Erythroblast (primary cell): ENCODE data around the gene AANAT.
A peak's percentile ranks its signal among the peaks of the same experiment; 100 is the strongest.

Experiments
- DNase-seq, 2 experiments: peaks; one replicate each; lab custom pipeline; 2025; lab: John Stamatoyannopoulos, UW
- GATA1 ChIP-seq: IDR thresholded peaks from 2 replicates; pipeline ENCODE4 v1.6.1; 2011; ENCODE audit warnings: low read depth, mild to moderate bottlenecking, control low read depth, low read length, moderate library complexity
- POLR2A ChIP-seq: IDR thresholded peaks from 2 replicates; pipeline ENCODE4 v1.6.1; 2011; ENCODE audit warnings: mild to moderate bottlenecking, low read length

Gene AANAT

DNA sequence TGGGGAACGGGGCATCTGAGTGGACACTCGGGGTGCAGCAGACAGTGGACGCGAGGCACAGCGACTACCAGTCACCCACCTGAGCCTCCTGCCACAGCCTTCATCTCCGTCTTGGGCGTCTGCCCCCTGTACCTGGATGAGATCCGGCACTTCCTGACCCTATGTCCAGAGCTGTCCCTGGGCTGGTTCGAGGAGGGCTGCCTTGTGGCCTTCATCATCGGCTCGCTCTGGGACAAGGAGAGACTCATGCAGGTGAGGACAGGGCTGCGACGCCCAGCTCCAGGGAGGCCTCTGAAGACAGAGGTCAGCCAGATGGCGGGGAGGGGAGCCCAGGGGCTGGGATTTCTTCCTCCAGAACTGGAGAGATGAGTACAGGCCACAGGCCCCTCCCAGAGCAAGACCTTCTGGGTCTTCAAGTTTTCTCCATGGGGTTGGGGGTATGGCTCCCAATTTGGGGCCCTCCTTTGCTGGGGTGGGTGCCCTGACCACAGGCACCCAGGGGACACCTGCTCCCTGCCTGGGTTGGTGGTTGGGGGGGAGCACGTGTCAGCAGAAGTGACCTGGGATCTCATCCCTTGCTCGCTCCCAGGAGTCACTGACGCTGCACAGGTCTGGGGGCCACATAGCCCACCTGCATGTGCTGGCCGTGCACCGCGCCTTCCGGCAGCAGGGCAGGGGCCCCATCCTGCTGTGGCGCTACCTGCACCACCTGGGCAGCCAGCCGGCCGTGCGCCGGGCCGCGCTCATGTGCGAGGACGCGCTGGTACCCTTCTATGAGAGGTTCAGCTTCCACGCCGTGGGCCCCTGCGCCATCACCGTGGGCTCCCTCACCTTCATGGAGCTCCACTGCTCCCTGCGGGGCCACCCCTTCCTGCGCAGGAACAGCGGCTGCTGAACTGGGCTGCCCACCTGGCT lies 1.9 kb downstream of the AANAT start:
- TF ChIP-seq POLR2A (no peak), GATA1 (no peak)
- DNase-seq, result no peak

DNA sequence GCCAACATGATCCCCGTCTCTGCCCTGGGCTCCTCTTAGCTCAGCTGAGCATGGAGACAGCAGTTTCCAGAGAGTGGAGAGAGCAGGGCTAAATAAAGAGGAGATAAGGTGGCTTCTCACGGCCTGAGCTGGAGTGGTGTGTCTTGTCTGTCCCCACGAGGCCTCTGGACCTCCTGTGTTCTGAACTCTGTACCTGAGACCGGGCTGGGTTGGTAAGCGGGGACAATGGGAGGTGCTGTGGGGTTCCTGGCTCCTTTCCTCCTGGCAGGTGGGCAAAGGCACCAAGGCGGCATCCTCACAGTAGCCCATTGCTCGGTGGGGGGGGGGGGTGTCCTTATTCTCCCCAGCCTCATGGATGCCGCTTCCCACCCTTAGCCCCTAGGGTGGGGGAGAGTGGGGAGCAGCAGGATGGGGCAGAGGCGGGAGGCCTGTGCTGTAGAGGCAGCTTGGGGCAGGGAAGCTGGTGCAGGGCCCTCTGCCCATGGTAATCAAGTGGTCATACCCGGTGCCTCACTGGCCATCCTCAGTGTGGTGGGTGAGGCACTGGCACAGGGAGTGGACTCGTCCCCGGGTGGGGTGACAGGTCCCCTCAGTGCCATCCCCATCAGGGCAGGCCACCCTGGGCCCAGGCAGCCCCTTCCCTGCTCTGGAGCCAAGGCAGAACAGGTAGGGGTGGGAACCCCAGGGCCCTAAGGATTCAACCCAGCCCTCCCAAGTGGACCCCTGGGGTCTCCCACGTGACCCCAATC lies 2.8 kb downstream of the AANAT start:
- no peak for TF ChIP-seq GATA1
- TF ChIP-seq POLR2A, result no peak
- no peak for DNase-seq

DNA sequence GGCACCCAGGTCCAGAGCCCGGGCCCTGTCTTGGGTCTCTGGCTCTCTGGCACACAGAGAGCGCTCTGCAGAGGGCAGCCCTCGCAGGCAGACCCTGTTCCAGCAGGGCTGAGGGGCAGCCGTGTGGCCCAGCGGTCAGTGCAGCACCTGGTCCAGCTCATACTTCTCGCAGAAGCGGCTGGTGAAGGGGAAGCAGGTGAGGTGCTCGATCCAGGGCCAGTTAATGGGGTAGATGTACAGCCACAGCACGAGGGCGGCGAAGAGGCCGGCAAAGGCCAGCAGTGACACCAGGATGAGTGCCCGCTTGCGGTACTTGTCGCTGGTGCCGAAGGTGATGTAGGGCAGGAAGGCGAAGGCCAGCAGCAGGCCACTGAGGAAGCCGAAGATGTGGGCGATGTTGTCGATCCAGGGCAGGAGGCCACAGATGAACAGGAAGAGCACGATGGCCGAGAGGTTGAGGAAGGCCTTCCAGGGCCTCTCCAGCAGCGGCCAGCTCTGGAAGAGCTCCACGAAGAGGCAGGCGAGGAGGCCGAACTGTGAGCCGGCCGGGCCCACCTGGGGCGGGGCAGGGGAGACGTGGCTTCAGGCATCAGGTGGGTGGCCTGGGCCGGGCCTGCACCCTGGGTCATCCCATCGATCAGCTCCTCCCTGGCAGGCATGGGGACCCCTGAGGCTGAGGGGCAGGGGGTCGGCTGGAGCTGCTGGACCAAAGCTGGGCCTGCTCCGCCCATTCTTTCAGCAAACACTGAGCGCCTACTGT lies 4.3 kb downstream of the AANAT start:
- TF ChIP-seq POLR2A (no peak), GATA1 (no peak)
- no peak for DNase-seq

DNA sequence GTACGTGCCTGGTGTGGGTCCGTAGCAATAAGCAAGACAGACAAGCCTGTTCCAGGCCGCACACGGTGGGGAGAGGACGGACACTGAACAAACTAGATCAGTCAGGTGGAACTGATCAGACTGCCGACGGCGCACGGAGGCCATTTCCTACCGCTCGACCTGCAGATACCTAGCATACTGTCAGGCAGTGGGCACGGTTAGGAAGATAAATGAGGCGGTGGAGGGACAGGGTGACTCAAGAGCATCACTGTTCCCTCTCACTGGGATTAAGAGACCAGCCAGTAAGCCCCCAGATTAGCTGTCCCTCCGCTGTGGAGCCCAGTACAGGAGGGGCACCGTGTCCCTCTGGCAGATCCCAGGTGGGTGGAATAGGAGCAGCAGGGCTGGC lies 4.8 kb downstream of the AANAT start:
- TF ChIP-seq POLR2A (no peak), GATA1 (no peak)

DNA sequence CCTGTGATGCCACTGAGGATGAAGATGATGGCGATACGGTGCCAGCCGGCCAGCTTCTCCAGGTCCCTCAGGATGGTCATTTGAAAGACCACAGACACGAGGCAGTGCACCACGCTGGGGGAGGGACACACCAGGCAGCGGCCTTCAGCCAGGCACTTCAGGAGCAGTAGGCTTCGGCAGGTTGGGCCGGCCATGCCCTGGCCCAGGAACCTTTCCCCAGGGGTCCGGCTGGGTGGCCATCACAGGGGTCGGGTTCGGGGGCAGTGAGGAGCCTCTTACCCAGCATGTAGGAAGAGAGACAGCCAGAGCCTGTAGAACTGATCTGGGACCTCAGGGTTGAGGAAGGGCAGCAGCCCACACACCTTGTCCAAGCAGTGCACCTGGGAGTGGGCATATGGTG lies 5.3 kb downstream of the AANAT start:
- no peak for DNase-seq

More for the DNA sequence above, 4.8 kb downstream of the AANAT start:
- DNase-seq, result no peak

DNA sequence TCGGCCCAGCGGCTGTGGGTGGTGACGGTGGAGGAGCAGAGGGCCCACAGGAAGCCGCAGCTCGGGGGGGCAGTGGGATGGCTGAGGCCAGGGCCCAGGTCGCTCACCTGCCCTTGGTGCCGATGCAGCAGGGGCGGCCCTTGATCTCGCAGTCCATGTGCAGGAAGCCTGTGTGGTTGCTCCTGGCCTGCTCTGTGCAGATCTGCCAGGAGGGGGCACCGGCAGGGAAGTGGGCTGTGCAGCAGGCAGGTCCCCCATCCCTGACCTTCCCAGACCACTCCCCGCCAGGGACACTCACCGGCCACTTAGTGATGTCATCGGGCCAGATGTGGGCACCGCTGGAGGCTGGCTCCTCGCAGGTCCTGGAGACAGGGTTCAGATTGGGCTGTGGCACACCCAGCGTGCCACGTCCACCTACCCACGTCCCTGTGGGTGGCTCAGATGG lies 6.2 kb downstream of the AANAT start:
- TF ChIP-seq POLR2A (no peak), GATA1 (no peak)
- DNase-seq, result peak in 1 of 2 experiments; percentile 21

More for the DNA sequence above, 5.3 kb downstream of the AANAT start:
- TF ChIP-seq POLR2A (no peak), GATA1 (no peak)

DNA sequence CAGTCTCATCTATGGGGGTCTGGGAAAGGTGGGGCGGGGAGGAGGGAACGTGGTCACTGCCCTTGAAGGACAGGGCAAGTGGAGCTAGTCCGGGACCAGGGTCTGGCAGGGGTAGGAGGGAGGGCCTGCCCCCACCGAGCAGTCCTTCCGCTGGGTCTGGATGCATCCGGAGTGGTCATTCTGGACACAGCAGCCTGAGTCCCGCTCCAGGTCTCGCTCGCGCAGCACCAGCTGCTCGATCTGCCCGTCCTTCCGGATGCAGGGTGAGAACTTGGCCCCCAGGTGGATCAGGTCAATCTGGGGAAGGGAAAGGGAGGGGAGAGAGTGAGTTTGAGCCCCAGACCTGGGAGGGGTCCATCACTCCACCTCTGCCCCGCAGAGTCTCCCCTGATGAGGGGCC lies 6.8 kb downstream of the AANAT start:
- no peak for DNase-seq
- TF ChIP-seq POLR2A (no peak), GATA1 (no peak)

DNA sequence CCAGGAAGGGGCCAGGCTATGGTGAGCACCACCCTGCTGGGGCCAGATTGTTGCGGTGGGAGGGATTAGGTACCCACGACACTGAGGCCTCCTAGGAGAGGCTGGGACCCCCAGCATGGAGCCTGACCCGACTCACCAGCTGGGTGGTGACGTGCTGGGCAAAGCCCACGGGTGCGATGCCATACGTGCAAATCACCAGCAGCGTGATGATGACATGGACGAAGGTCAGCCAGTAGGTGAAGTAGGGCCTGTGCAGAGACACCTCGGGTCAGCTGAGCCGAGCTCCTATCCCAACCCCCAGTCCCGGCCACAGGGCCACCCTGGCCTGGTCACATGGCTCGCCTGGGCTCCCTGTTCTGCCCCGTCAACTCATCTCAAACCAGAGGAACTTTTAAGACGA lies 7.5 kb downstream of the AANAT start:
- TF ChIP-seq POLR2A (no peak), GATA1 (no peak)
- DNase-seq, result no peak

DNA sequence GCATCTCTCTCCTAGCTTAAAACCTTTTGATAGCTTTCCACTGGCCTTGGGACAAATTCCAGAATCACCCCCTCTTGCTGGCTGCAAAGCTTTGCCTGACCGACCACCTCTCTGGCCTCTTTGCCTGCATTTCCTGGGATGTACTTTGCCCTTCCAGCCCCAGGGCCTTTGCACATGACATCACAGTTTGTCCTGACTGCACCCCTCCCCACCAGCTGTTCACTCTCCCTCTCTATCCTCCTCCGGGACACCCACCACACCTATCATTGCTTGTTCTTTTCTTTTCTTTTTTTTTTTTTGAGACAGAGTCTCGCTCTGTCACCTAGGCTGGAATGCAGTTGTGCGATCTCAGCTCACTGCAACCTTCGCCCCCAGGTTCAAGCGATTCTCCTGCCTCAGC lies 7.9 kb downstream of the AANAT start:
- TF ChIP-seq POLR2A (no peak), GATA1 (no peak)
- DNase-seq, result no peak

DNA sequence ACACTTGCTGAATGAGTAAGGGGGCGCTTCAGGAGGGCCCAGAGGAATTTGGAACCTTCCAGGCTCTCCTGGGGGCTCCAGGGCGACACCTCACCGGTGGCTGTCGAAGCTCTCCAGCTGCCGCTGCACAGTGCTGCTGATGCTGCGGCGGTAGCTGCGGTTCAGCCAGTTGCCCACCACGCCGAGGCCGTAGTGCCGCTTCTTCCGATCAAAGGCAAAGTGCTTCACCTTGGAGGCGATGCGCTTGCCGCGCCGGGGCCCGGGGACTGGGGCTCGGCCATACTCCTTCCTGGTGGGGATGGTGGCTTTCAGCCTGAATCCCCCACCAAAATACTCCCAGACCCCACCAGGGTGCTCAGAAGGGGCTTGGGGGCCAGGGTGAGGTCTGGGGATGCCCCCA lies 9.3 kb downstream of the AANAT start:
- no peak for DNase-seq
- TF ChIP-seq POLR2A (no peak), GATA1 (no peak)

DNA sequence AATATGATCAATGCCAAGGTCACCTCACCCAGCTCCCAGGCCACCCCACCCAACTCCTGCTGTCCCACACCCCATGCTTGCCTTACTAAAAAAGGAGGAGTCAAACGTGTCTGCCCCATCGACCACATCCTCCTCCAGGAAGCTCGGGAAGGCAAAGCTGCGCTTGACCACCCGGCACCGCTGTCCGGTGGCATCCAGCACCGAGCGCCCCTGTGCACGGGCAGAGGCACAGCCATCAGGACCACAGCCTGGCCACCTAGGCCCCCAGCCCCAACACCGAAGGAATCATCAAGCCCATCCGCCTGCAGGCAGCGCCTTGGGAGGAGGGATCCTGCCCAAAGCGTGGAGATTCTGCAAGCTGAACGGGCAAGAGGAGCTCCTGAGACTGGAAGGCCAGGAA lies 10.2 kb downstream of the AANAT start:
- TF ChIP-seq GATA1, result no peak
- TF ChIP-seq POLR2A, result no peak
- no peak for DNase-seq

DNA sequence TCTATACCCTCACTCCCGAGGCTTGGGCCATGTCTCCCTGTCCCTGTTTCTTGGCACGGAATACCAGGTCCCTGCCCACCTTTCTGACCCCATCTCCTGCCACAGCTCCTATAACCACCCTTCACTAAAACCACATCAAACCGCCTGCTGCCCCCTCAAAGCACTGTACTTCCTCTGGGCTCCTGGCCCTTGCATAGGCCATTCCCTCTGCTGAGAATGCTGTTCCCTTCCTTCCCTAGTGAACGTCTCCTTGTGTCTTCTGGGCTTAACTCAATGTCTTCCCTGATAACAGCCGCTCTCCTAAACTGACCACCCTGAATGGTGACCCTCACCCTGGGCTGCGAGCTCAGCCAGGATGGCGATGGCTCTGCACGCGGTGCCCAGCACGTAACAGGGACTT lies 10.7 kb downstream of the AANAT start:
- DNase-seq, result no peak
- TF ChIP-seq POLR2A (no peak), GATA1 (no peak)

DNA sequence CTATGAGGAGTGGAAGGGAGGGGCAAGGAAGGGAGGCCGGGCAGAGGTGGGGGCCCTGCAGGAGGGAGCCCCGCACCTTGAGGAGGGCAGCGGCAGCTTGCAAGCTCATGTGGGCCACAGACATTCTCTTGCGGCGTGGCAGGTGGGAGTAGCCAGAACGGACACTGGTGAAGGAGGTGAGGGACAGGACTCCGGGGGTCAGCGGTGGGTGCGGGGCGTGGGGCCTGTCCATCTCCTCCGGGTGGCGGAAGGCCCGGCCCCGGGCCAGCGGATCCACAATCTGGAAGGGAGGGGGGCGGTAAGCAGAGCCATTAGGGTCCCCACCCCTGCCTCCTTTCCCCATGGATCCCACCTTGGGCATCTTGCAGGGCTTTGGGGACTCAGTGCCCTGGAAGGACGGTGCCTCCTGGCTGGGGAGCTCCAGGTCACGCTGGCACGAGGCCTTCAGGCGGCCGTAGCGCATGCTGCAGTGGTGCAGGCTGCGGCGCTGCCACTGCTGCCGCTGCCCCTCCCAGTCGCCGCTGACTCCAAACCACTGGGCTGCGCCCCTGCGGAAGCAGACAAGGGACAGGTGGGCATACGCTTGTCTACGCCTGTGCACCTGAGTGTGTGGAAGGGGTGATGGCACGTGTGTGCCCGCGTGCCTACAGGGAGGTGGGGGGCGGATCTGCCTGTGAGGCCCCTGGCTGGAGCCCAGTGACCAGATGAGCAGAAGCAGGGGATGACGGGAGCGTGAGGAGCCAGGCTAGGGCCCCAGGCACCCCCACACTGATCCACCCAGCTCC lies 11.5 kb downstream of the AANAT start:
- no peak for TF ChIP-seq POLR2A
- no peak for TF ChIP-seq GATA1
- DNase-seq, result no peak

DNA sequence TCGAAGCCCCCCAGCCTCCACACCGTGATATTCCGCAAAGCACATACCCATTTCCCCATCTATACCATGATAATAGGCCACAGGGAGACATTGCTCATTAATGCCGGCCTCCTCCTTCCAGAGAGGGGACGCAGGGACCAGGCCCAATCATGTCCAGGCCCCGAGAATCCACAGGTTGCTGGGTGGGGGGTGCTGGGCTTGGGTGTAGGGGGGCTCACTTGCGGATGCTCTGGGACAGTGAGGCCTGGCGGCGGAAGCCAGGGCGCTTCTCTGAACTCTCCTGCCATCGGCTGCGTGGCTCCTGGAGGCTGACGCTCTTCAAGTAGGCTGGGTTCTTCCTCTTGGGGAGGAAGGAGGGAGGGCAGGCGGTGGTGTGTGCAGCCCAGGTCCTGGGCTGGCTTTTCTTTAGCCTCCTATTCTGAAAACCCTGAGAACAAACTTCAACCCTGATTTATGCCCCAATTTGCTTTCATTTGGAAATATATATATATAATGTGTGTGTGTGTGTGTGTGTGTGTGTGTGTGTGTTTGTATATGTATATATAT lies 12.2 kb downstream of the AANAT start:
- TF ChIP-seq GATA1 (no peak), POLR2A (no peak)
- DNase-seq, result no peak
